Lower leg skin (tissue), 4 donors: ENCODE data around the gene KLHL7. TPM values are rescaled to one million over a fixed set of nuclear protein-coding genes. Genes with fewer than 3 reads are reported as not detected.
"Not testable (repeated sequence)": the region's sequence is repeated elsewhere in the genome, so short reads cannot be mapped to it uniquely, and the experiment has no call there.

Experiments used
- DNase-seq, 2 donors: peaks; one replicate each; pipeline ENCODE4 v3.0.0-alpha.2; 2019; ENCODE audit warnings: low spot score in 2 of 2
- H3K4me3 ChIP-seq: fragments of 200-600 bp; sonication (generic); 2 replicates; pipeline ENCODE4 v1.5.1; 2017; ENCODE audit warnings: mild to moderate bottlenecking, low read depth; ENCODE audit not compliant: poor library complexity, severe bottlenecking
- POLR2A ChIP-seq, 2 donors: fragments of 450-650 bp; IDR thresholded peaks; one replicate each; pipeline ENCODE4 v1.6.1; 2016 to 2017; ENCODE audit warnings: antibody characterized with exemption in 2 of 2, mild to moderate bottlenecking in 1 of 2, moderate library complexity in 1 of 2
- WGBS, 2 donors: methylation state at CpG; one replicate each; pipeline ENCODE4 v1.1.5; 2018; 5-methylcytosine and 5-hydroxymethylcytosine counted together
- intact Hi-C: fragments of 100-400 bp; cut with DNase I; formaldehyde crosslinking; loops from one replicate; pipeline ENCODE4 v1.15.0; 2023; ENCODE audit warnings: low total_unique reads
- total RNA-seq, 4 donors: library from RNA; depleted of rRNA; stranded (reverse); fragments of >200 nt; gene quantifications; one replicate each; pipeline ENCODE4 v1.1.0, GENCODE V29; 2016
- TF ChIP-seq, protein P1 (sequence below), 3 donors: fragments of 450-650 bp; IDR thresholded peaks; one replicate each; pipeline ENCODE4 v1.5.1; 2016; ENCODE audit warnings: antibody characterized with exemption in 3 of 3, mild to moderate bottlenecking in 3 of 3, moderate library complexity in 2 of 3

KLHL7 gene
- total RNA-seq, 4 donors from 2014 or later, result 32.1 to 37.1 (median 34.4) TPM

DNA sequence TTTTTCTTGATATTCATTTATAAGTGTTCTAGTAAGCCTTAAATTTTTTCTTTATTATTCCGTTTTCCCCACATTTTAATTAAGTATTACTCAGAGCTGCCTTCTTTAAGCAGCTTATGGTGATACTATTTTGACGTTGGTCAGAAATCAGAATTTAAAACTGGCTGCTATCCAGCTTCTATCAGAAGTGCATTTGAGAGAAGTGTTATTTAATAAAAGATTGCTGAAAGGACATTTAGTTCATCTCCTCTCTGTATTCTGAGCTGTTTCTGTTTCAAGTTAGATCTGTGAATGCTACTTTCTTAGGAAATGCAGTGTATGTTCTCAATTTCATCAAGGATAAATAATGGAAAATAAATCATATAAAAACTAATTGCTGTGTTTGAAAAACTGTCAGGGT lies 17.4 kb downstream of the KLHL7 start:
- no peak overlapping the region for H3K4me3 ChIP-seq
- intact Hi-C loops, result no loop called here
- no peak for DNase-seq
- no peak for TF ChIP-seq POLR2A (IDR thresholded peaks at IDR 0.05)
- TF ChIP-seq, protein P1, sequence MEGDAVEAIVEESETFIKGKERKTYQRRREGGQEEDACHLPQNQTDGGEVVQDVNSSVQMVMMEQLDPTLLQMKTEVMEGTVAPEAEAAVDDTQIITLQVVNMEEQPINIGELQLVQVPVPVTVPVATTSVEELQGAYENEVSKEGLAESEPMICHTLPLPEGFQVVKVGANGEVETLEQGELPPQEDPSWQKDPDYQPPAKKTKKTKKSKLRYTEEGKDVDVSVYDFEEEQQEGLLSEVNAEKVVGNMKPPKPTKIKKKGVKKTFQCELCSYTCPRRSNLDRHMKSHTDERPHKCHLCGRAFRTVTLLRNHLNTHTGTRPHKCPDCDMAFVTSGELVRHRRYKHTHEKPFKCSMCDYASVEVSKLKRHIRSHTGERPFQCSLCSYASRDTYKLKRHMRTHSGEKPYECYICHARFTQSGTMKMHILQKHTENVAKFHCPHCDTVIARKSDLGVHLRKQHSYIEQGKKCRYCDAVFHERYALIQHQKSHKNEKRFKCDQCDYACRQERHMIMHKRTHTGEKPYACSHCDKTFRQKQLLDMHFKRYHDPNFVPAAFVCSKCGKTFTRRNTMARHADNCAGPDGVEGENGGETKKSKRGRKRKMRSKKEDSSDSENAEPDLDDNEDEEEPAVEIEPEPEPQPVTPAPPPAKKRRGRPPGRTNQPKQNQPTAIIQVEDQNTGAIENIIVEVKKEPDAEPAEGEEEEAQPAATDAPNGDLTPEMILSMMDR (IDR thresholded peaks at IDR 0.05), result no peak
- WGBS, 2 donors, result 77 to 84% methylated on average over 2 of the region's 2 CpGs

DNA sequence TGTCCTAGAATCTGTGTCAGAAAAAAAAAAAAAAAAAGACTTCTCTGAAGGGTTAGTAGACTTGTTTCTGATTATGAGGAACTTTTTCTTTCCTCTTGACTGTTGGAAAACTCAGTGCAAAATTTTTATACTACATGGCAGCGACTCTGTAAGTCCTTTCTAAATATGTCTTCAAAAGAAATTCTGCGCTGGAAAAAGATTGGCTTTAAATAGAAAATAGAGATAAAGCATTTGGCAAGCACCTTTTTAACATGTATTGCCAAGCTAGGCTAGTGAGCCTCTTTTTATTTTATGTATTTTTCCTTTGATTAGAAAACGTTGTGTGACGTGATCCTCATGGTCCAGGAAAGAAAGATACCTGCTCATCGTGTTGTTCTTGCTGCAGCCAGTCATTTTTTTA lies 17.9 kb downstream of the KLHL7 start:
- no peak for DNase-seq
- WGBS, 2 donors, result 77 to 83% methylated on average over 5 of the region's 5 CpGs
- no peak overlapping the region for H3K4me3 ChIP-seq
- TF ChIP-seq, protein P1 (IDR thresholded peaks at IDR 0.05), result no peak
- TF ChIP-seq POLR2A (IDR thresholded peaks at IDR 0.05), result no peak
- intact Hi-C loops, result no loop called here

DNA sequence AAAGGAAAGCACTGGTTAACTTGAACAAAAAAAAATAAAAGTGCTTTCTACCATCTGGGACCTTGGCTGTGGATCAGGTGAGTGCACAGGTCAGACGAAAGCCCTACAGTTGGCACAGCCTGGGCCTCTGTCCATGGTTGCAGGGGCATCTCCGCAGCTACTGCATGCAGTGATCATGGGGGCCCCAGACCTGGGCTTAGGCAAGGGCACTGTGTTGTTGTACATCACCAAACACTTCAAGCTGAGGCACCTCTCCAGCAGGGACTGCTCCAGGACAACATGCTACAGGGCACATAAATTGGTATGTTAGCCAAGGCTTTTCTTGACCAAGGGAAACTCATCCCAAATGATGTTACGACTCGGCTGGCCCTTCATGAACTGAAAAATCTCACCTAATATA lies 23.5 kb downstream of the KLHL7 start:
- intact Hi-C loops, result no loop called here
- H3K4me3 ChIP-seq, result no peak overlapping the region
- WGBS, 2 donors, result 86 to 98% methylated on average over 4 of the region's 4 CpGs
- DNase-seq, result no peak
- TF ChIP-seq, protein P1 (IDR thresholded peaks at IDR 0.05), result no peak
- TF ChIP-seq POLR2A (IDR thresholded peaks at IDR 0.05), result no peak

DNA sequence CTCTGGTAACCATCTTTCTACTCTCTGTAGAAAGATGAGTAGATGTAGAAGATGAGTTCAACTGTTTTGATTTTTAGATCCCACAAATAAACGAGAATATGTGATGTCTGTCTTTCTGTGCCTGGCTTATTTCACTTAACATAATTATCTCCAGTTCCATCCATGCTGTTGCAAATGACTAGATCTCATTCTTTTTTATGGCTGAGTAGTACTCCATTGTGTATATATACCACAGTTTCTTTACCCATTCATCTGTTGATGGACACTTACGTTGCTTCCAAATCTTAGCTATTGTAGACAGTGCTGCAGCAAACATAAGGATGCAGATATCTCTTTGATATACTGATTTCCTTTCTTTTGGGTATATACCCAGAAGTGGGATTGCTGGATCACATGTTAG lies 26.2 kb downstream of the KLHL7 start:
- intact Hi-C loops, H3K4me3 ChIP-seq, DNase-seq: not testable (repeated sequence)
- 94 to 99% methylated on average over 2 of the region's 2 CpGs for WGBS, 2 donors

DNA sequence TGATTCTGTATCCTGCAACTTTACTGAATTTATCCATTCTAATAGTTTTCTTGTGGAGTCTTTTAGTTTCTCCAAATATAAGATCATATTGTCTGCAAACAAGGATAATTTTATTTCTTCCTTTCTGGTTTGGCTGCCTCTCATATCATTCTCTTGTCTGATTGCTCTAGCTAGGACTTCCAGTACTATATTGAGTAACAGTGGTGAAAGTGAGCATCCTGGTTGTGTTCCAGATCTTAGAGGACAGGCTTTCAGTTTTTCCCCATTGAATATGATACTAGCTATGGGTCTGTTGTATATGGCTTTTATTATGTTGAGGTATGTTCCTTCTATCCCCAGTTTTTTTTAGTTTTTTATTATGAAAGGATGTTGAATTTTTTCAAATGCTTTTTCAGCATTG lies 28.2 kb downstream of the KLHL7 start:
- no peak for DNase-seq
- no peak overlapping the region for H3K4me3 ChIP-seq
- intact Hi-C loops, result no loop called here
- TF ChIP-seq, protein P1 (IDR thresholded peaks at IDR 0.05), result no peak
- no peak for TF ChIP-seq POLR2A (IDR thresholded peaks at IDR 0.05)

DNA sequence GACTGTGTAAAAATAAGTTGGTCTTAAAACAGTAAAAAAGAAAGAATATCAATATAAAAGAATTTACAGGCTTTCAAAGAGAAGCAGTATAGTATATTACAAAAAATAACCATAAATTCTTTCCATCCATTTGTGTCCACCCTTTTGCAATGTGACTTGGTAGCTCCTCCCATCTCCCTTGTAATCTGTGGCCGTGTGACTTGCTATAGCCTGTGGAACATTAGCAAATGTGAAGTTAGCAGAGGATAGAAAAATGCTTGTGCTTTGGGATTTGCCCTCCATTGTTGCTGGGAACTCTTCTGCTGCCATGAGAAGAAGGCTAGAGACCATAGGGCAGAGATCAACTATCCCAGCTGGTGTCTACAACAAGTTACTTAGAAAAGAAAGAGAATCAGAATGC lies 30.2 kb downstream of the KLHL7 start:
- TF ChIP-seq, protein P1 (IDR thresholded peaks at IDR 0.05), result no peak
- no peak for TF ChIP-seq POLR2A (IDR thresholded peaks at IDR 0.05)
- H3K4me3 ChIP-seq, result no peak overlapping the region
- no peak for DNase-seq
- intact Hi-C loops, result no loop called here
- 76 to 91% methylated on average over 1 of the region's 1 CpG for WGBS, 2 donors
